ENCODE results near the gene ZNF101. TPM values are rescaled to one million over a fixed set of nuclear protein-coding genes. Genes with fewer than 3 reads are reported as not detected.
"Not testable (repeated sequence)": the region's sequence is repeated elsewhere in the genome, so short reads cannot be mapped to it uniquely, and the experiment has no call there.

ZNF101 gene
- total RNA-seq, 1 experiment from 2014 or later: 24.9 TPM

- DNase-seq: peak; percentile 11
- H3K27me3 ChIP-seq (ENCODE audit: control insufficient read depth, insufficient read depth, low read length): no peaks in the 10 kb centered on the region
- no peaks in the 10 kb centered on the region for H3K36me3 ChIP-seq (replicated peaks; ENCODE audit: control insufficient read depth, insufficient read depth, low read length)
- H3K4me3 ChIP-seq (ENCODE audit: insufficient read depth, low read depth, low read length): no peak overlapping the region
Measured at GRCh38 chr19:19696386-19696785, 27.7 kb downstream of the ZNF101 start.

- Histone ChIP-seq H3K27me3 (ENCODE audit: control insufficient read depth, insufficient read depth, low read length) (no peaks in the 10 kb centered on the region), H3K4me3 (ENCODE audit: insufficient read depth, low read depth, low read length) (no peak overlapping the region), H3K36me3 (replicated peaks; ENCODE audit: control insufficient read depth, insufficient read depth, low read length) (no peaks in the 10 kb centered on the region)
- DNase-seq: no peak
Measured at GRCh38 chr19:19697589-19697988, 28.9 kb downstream of the ZNF101 start.

- DNase-seq; H3K36me3 ChIP-seq (replicated peaks; ENCODE audit: control insufficient read depth, insufficient read depth, low read length); H3K4me3 ChIP-seq (ENCODE audit: insufficient read depth, low read depth, low read length); H3K27me3 ChIP-seq (ENCODE audit: control insufficient read depth, insufficient read depth, low read length): not testable (repeated sequence)
Measured at GRCh38 chr19:19700493-19700892, 31.9 kb downstream of the ZNF101 start.

GRCh38 chr19:19704836-19705235 is 36.2 kb downstream of the ZNF101 start:
- no peak overlapping the region for H3K4me3 ChIP-seq (ENCODE audit: insufficient read depth, low read depth, low read length)
- no peak for DNase-seq
- H3K27me3 ChIP-seq (ENCODE audit: control insufficient read depth, insufficient read depth, low read length): no peaks in the 10 kb centered on the region
- no peaks in the 10 kb centered on the region for H3K36me3 ChIP-seq (replicated peaks; ENCODE audit: control insufficient read depth, insufficient read depth, low read length)

GRCh38 chr19:19710506-19710905 is 41.9 kb downstream of the ZNF101 start:
- H3K27me3 ChIP-seq (ENCODE audit: control insufficient read depth, insufficient read depth, low read length): no peaks in the 10 kb centered on the region
- H3K36me3 ChIP-seq (replicated peaks; ENCODE audit: control insufficient read depth, insufficient read depth, low read length): peaks cover 17% of the 10 kb centered on the region
- H3K4me3 ChIP-seq (ENCODE audit: insufficient read depth, low read depth, low read length): no peak overlapping the region
- DNase-seq: no peak

- Histone ChIP-seq H3K4me3 (ENCODE audit: insufficient read depth, low read depth, low read length) (no peak overlapping the region), H3K27me3 (ENCODE audit: control insufficient read depth, insufficient read depth, low read length) (no peaks in the 10 kb centered on the region), H3K36me3 (replicated peaks; ENCODE audit: control insufficient read depth, insufficient read depth, low read length) (peaks cover 17% of the 10 kb centered on the region)
- DNase-seq: no peak
Measured at GRCh38 chr19:19711306-19711933, 42.8 kb downstream of the ZNF101 start.

- DNase-seq: no peak
- Histone ChIP-seq H3K4me3 (ENCODE audit: insufficient read depth, low read depth, low read length) (no peak overlapping the region), H3K36me3 (replicated peaks; ENCODE audit: control insufficient read depth, insufficient read depth, low read length) (peaks cover 17% of the 10 kb centered on the region), H3K27me3 (ENCODE audit: control insufficient read depth, insufficient read depth, low read length) (no peaks in the 10 kb centered on the region)
Measured at GRCh38 chr19:19711934-19712828, 43.5 kb downstream of the ZNF101 start.

GRCh38 chr19:19719798-19720197 is 51.2 kb downstream of the ZNF101 start:
- no peaks in the 10 kb centered on the region for H3K36me3 ChIP-seq (replicated peaks; ENCODE audit: control insufficient read depth, insufficient read depth, low read length)

GRCh38 chr19:19721896-19722295 is 53.3 kb downstream of the ZNF101 start:
- H3K27me3 ChIP-seq (ENCODE audit: control insufficient read depth, insufficient read depth, low read length): no peaks in the 10 kb centered on the region
- H3K36me3 ChIP-seq (replicated peaks; ENCODE audit: control insufficient read depth, insufficient read depth, low read length): no peaks in the 10 kb centered on the region
- no peak overlapping the region for H3K4me3 ChIP-seq (ENCODE audit: insufficient read depth, low read depth, low read length)
- no peak for DNase-seq

More at GRCh38 chr19:19719798-19720197, 51.2 kb downstream of the ZNF101 start:
- Histone ChIP-seq H3K4me3 (ENCODE audit: insufficient read depth, low read depth, low read length) (no peak overlapping the region), H3K27me3 (ENCODE audit: control insufficient read depth, insufficient read depth, low read length) (no peaks in the 10 kb centered on the region)
- DNase-seq: no peak

- DNase-seq: peak; percentile 98
- Histone ChIP-seq H3K4me3 (ENCODE audit: insufficient read depth, low read depth, low read length) (peak within 1 kb of the TSS; percentile 84), H3K36me3 (replicated peaks; ENCODE audit: control insufficient read depth, insufficient read depth, low read length) (no peaks in the 10 kb centered on the region), H3K27me3 (ENCODE audit: control insufficient read depth, insufficient read depth, low read length) (peaks cover 4% of the 10 kb centered on the region; the same call in 1 of the 2 replicates)
Measured at GRCh38 chr19:19732579-19733501, 64.2 kb downstream of the ZNF101 start, which contains the start of gene ZNF14. Gene ZNF14 (minus strand): TSS chr19:19733112. CDS start chr19:19732958, 154 bp downstream.

Other genes with a start within 250 kb of the ZNF101 start
- gene TSSK6, start 153.3 kb upstream of the ZNF101 start, total RNA-seq (2014; rRNA removed; shearing (Covaris generic)): 4.7 and 9.8 TPM in 2 replicates
- gene NDUFA13, start 152.6 kb upstream of the ZNF101 start, total RNA-seq (2014; rRNA removed; shearing (Covaris generic)): 249 and 291 TPM in 2 replicates
- 0.74 and 1.2 TPM in 2 replicates for gene YJEFN3, start 139.9 kb upstream of the ZNF101 start, total RNA-seq (2014; rRNA removed; shearing (Covaris generic))
- gene CILP2, start 130.6 kb upstream of the ZNF101 start, total RNA-seq (2014; rRNA removed; shearing (Covaris generic)): 4.4 and 7.0 TPM in 2 replicates
- gene PBX4, start 50.2 kb upstream of the ZNF101 start, total RNA-seq (2014; rRNA removed; shearing (Covaris generic)): 0.94 and 2.7 TPM in 2 replicates
- gene LPAR2, start 40.6 kb upstream of the ZNF101 start, total RNA-seq (2014; rRNA removed; shearing (Covaris generic)): 44.0 and 45.0 TPM in 2 replicates
- 6.6 and 6.7 TPM in 2 replicates for gene GMIP, start 25.2 kb upstream of the ZNF101 start, total RNA-seq (2014; rRNA removed; shearing (Covaris generic))
- gene ATP13A1, start 5.2 kb upstream of the ZNF101 start, total RNA-seq (2014; rRNA removed; shearing (Covaris generic)): 36.2 and 40.6 TPM in 2 replicates
- gene ZNF14, start 64.3 kb downstream of the ZNF101 start, total RNA-seq (2014; rRNA removed; shearing (Covaris generic)): 2.3 and 4.3 TPM in 2 replicates
- gene ZNF506, start 152.9 kb downstream of the ZNF101 start, total RNA-seq (2014; rRNA removed; shearing (Covaris generic)): 0.04 and 0.07 TPM in 2 replicates
- gene ZNF253, start 197.0 kb downstream of the ZNF101 start, total RNA-seq (2014; rRNA removed; shearing (Covaris generic)): not detected in 2 replicates
- gene ZNF93, start 232.1 kb downstream of the ZNF101 start, total RNA-seq (2014; rRNA removed; shearing (Covaris generic)): not detected in 2 replicates